ENCODE results near the gene NPFFR1.

The NPFFR1 gene

DNA sequence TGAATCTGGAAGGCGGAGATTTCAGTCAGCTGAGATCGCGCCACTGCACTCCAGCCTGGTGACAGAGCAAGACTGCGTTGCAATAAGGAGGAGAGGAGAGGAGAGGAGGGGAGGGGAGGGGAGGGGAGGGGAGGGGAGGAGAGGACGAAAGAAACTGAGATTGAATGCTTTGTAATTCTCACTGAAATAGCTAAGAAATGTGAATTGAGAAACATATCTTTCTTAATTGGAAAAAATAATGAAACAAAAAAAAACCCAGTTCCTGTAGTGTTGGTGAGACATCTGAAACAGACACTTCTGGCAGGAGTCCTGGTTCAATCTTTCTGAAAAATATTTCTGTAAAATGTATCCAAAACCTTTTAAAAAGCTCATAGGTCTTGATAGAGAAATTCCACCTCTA lies 77.0 kb downstream of the NPFFR1 start:
- no peak for DNase-seq (ENCODE audit: low spot score)
- TF ChIP-seq, protein P1, sequence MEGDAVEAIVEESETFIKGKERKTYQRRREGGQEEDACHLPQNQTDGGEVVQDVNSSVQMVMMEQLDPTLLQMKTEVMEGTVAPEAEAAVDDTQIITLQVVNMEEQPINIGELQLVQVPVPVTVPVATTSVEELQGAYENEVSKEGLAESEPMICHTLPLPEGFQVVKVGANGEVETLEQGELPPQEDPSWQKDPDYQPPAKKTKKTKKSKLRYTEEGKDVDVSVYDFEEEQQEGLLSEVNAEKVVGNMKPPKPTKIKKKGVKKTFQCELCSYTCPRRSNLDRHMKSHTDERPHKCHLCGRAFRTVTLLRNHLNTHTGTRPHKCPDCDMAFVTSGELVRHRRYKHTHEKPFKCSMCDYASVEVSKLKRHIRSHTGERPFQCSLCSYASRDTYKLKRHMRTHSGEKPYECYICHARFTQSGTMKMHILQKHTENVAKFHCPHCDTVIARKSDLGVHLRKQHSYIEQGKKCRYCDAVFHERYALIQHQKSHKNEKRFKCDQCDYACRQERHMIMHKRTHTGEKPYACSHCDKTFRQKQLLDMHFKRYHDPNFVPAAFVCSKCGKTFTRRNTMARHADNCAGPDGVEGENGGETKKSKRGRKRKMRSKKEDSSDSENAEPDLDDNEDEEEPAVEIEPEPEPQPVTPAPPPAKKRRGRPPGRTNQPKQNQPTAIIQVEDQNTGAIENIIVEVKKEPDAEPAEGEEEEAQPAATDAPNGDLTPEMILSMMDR (IDR thresholded peaks at IDR 0.05; ENCODE audit: extremely low read depth, missing control alignments), result no peak

GRCh38 chr10:70201105-70201504 lies 82.7 kb downstream of the NPFFR1 start:
- TF ChIP-seq, protein P1 (IDR thresholded peaks at IDR 0.05; ENCODE audit: extremely low read depth, missing control alignments), result no peak
- DNase-seq (ENCODE audit: low spot score), result no peak

DNA sequence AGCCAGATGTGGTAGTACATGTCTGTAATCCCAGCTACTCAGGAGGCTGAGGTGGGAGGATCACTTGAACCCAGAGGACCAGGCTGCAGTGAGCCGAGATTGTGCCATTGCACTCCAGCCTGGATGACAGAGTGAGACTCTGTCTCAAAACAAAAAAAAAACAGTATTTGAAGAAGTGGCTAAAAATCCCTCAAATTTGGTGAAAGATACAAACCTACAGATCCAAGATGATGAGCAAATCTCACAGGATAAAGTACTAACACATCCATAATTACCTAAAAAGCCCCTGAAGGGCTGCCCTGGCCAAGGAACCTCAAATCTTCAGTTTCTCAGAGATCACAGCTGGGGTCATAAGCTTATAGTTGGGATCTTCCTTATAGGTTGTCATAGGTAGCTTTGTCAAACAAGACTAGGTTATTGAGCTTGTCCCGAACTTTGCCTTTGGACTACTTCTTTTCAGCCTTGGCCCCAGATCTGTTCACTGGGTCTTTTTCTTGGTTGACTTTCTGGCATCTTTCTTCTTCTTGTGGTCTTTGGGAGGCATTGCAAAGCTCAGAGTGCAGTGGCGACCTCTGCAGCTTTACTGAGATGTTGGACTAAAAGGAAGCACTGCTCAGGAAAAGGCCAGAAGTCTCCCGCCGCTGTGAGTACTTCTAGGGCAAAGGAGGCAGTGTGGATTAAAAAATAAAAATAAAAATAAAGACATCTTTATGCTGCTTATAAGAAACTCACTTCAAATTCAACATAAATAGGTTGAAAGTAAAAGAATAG lies 84.9 kb downstream of the NPFFR1 start:
- DNase-seq (ENCODE audit: low spot score), result no peak
- TF ChIP-seq, protein P1 (IDR thresholded peaks at IDR 0.05; ENCODE audit: extremely low read depth, missing control alignments), result no peak
